Right lobe of liver (tissue), 6 donors: ENCODE data around the gene TNIP1. TPM values are rescaled to one million over a fixed set of nuclear protein-coding genes. Genes with fewer than 3 reads are reported as not detected.
A peak's percentile ranks its signal among the peaks of the same experiment; 100 is the strongest.

Source experiments
- ATAC-seq, 4 donors: fragments of 200-7000 bp; cut with Tn5 transposase; one replicate each; pipeline ENCODE4 v1.9.1; 2020; ENCODE audit warnings: mild to moderate bottlenecking in 4 of 4, moderate library complexity in 4 of 4
- DNase-seq, 3 donors: peaks; one replicate each; pipeline ENCODE4 v3.0.0-alpha.2; 2020
- H3K27ac ChIP-seq, 3 donors: fragments of 200-600 bp; one replicate each; pipeline ENCODE4 v1.8.0; 2022
- H3K27me3 ChIP-seq, 2 donors: fragments of 200-600 bp; one replicate each; pipeline ENCODE4 v1.8.0; 2022
- H3K36me3 ChIP-seq, 4 donors: fragments of 200-600 bp; sonication (generic) in 1 of 4; one replicate each; pipeline versions ENCODE4 v1.5.1 to v1.8.0; 2017 to 2022; ENCODE audit warnings: control low read depth in 1 of 4
- H3K4me1 ChIP-seq, 4 donors: fragments of 200-600 bp; sonication (generic) in 1 of 4; one replicate each; pipeline versions ENCODE4 v1.5.1 to v1.8.0; 2017 to 2022; ENCODE audit warnings: control low read depth in 1 of 4
- H3K4me3 ChIP-seq, 3 donors: fragments of 200-600 bp; one replicate each; pipeline ENCODE4 v1.8.0; 2022
- H3K9me3 ChIP-seq, 4 donors: fragments of 200-600 bp; sonication (generic) in 1 of 4; one replicate each; pipeline versions ENCODE4 v1.5.1 to v1.8.0; 2017 to 2022; ENCODE audit warnings: control low read depth in 1 of 4
- CTCF ChIP-seq, 4 donors: fragments of 200-600 bp in 3 of 4; fragments of 450-650 bp in 1 of 4; IDR thresholded peaks; one replicate each; pipeline versions ENCODE4 v1.5.1 to v1.8.0; 2016 to 2022; ENCODE audit warnings: antibody characterized with exemption in 4 of 4, mild to moderate bottlenecking in 2 of 4
- POLR2A ChIP-seq: fragments of 450-650 bp; IDR thresholded peaks from one replicate; pipeline ENCODE4 v1.6.1; 2017; ENCODE audit warnings: antibody characterized with exemption, mild to moderate bottlenecking
- WGBS: methylation state at CpG from one replicate; pipeline ENCODE4 v1.1.6; 2018; ENCODE audit warnings: low coverage, low lambda C conversion rate; ENCODE audit not compliant: insufficient coverage; ENCODE audit errors: missing lambda C conversion rate; 5-methylcytosine and 5-hydroxymethylcytosine counted together
- intact Hi-C, 2 donors: fragments of 100-400 bp; cut with DNase I; formaldehyde crosslinking; loops; one replicate each; pipeline versions ENCODE4 v1.11.2 to v1.14.1; 2022
- total RNA-seq, 6 experiments: library from RNA; depleted of rRNA in 2 of 6; stranded (reverse); fragments of >200 nt in 2 of 6; fragmentation: NEBNext Ultra II Directional in 3 of 6; extraction: Animal tissue kit (Norgen Biotek cat#: 25700) in 3 of 6; gene quantifications; one replicate each; pipeline versions ENCODE4 v1.1.0 to v1.2.4, GENCODE V29; 2016 to 2023
- donor health status: DM: no; HTN: yes; CAD: no.
- donor health status: DM: no; HTN: no; CAD: no.
- donor health status: DM: no; HTN: no; CAD: no.
- donor health status: DM: no; HTN: yes; CAD: no.
- donor health status: DM: no; HTN: yes; CAD: no.

TNIP1 gene
- total RNA-seq, 6 experiments from 2014 or later: 70.1 to 155 (median 79.1) TPM

GRCh38 chr5:151126199-151126645 lies 45.4 kb upstream of the TNIP1 start:
- H3K4me1 ChIP-seq: peaks cover 0 to 8% (median 0%) of the 10 kb centered on the region in 4 donors
- DNase-seq (peak; percentile 81 to 85 (median 83)), ATAC-seq (peak; percentile 86 to 93 (median 88))
- H3K36me3 ChIP-seq: peaks cover 7 to 68% (median 35%) of the 10 kb centered on the region in 4 donors
- no peak overlapping the region for H3K27ac ChIP-seq
- TF ChIP-seq POLR2A (no peak), CTCF (IDR thresholded peaks at IDR 0.05) (peak; percentile 81 to 89 (median 84))
- intact Hi-C loops: loop anchor here in 1 of 2 donors (10.0 kb wide), 1 partner anchor 119 kb away; no protein-coding TSS in a partner anchor
- WGBS: 7% methylated on average over 6 of the region's 9 CpGs
- no peak overlapping the region for H3K4me3 ChIP-seq
- H3K27me3 ChIP-seq: no peaks in the 10 kb centered on the region
- H3K9me3 ChIP-seq: no peaks in the 10 kb centered on the region

GRCh38 chr5:151125421-151125820 lies 44.6 kb upstream of the TNIP1 start:
- H3K9me3 ChIP-seq: no peaks in the 10 kb centered on the region
- peaks cover 0 to 8% (median 0%) of the 10 kb centered on the region in 4 donors for H3K4me1 ChIP-seq
- 53% methylated on average over 7 of the region's 7 CpGs for WGBS
- DNase-seq (no peak), ATAC-seq (no peak)
- no peak overlapping the region for H3K4me3 ChIP-seq
- H3K36me3 ChIP-seq: peaks cover 7 to 67% (median 34%) of the 10 kb centered on the region in 4 donors
- H3K27me3 ChIP-seq: no peaks in the 10 kb centered on the region
- intact Hi-C loops: loop anchor here in 1 of 2 donors (10.0 kb wide), 1 partner anchor 119 kb away; no protein-coding TSS in a partner anchor
- no peak overlapping the region for H3K27ac ChIP-seq
- TF ChIP-seq CTCF (IDR thresholded peaks at IDR 0.05) (no peak), POLR2A (no peak)

GRCh38 chr5:151123897-151124751 lies 43.3 kb upstream of the TNIP1 start:
- intact Hi-C loops: loop anchor here (5.0 to 10.0 kb wide), 3 partner anchors 38 to 121 kb away; no protein-coding TSS in a partner anchor
- Histone ChIP-seq H3K27ac (no peak overlapping the region), H3K9me3 (no peaks in the 10 kb centered on the region), H3K27me3 (no peaks in the 10 kb centered on the region), H3K36me3 (peaks cover 7 to 67% (median 37%) of the 10 kb centered on the region in 4 donors), H3K4me1 (peaks cover 0 to 8% (median 0%) of the 10 kb centered on the region in 4 donors), H3K4me3 (no peak overlapping the region)
- peak; percentile 40 to 78 (median 71) for ATAC-seq
- peak; percentile 65 to 81 (median 73) for DNase-seq
- no peak for TF ChIP-seq POLR2A
- TF ChIP-seq CTCF (IDR thresholded peaks at IDR 0.05): no peak
- WGBS: 73% methylated on average over 10 of the region's 17 CpGs

- Histone ChIP-seq H3K9me3 (no peaks in the 10 kb centered on the region), H3K4me1 (peaks cover 0 to 8% (median 0%) of the 10 kb centered on the region in 4 donors), H3K27me3 (no peaks in the 10 kb centered on the region), H3K4me3 (no peak overlapping the region), H3K27ac (no peak overlapping the region), H3K36me3 (peaks cover 6 to 63% (median 38%) of the 10 kb centered on the region in 4 donors)
- WGBS: 92% methylated on average over 2 of the region's 14 CpGs
- ATAC-seq (no peak), DNase-seq (no peak)
- TF ChIP-seq POLR2A (no peak), CTCF (IDR thresholded peaks at IDR 0.05) (no peak)
- intact Hi-C loops: loop anchor here (5.0 to 10.0 kb wide), 3 partner anchors 39 to 122 kb away; no protein-coding TSS in a partner anchor
Measured at GRCh38 chr5:151122828-151123227, 42.0 kb upstream of the TNIP1 start.
